Fibroblast of lung (primary cell): ENCODE data around the gene UMOD. TPM values are rescaled to one million over a fixed set of nuclear protein-coding genes. Genes with fewer than 3 reads are reported as not detected.

Experiments
- DNase-seq, 2 donors: peaks; one replicate each; pipeline versions ENCODE4 v3.0.0 to v3.0.0-alpha.2; 2010; ENCODE audit warnings: low read depth in 2 of 2
- H2AFZ ChIP-seq: 2 replicates; pipeline ENCODE4 v1.5.1; 2012; ENCODE audit warnings: low read length, control low read depth, inconsistent platforms
- H3K27ac ChIP-seq: 2 replicates; pipeline ENCODE4 v1.5.1; 2011; ENCODE audit warnings: low read length, control low read depth; ENCODE audit not compliant: insufficient read depth
- H3K27me3 ChIP-seq: 2 replicates; pipeline ENCODE4 v1.5.1; 2011; ENCODE audit warnings: mild to moderate bottlenecking, low read length; ENCODE audit not compliant: control insufficient read depth, insufficient read depth
- H3K36me3 ChIP-seq: 2 replicates; pipeline ENCODE4 v1.5.1; 2011; ENCODE audit warnings: low read length; ENCODE audit not compliant: control insufficient read depth, insufficient read depth
- H3K4me1 ChIP-seq: 2 replicates; pipeline ENCODE4 v1.5.1; 2011; ENCODE audit warnings: low read length; ENCODE audit not compliant: control insufficient read depth, insufficient read depth; ENCODE audit errors: extremely low read depth
- H3K4me2 ChIP-seq: 2 replicates; pipeline ENCODE4 v1.5.1; 2011; ENCODE audit warnings: low read length, control low read depth; ENCODE audit not compliant: insufficient read depth; ENCODE audit errors: extremely low read depth
- H3K4me3 ChIP-seq, 4 experiments: fragments of 200-600 bp in 1 of 4; sonication (generic) in 1 of 4; replicated peaks in 1 of 4; 2 replicates each; pipeline ENCODE4 v1.5.1; 2011 to 2016; ENCODE audit warnings: low read length in 4 of 4, low read depth in 3 of 4, mild to moderate bottlenecking in 3 of 4, control low read depth in 2 of 4, inconsistent platforms in 1 of 4, mixed read lengths in 1 of 4; ENCODE audit not compliant: insufficient read depth in 1 of 4; ENCODE audit errors: control extremely low read depth in 1 of 4
- H3K79me2 ChIP-seq: 2 replicates; pipeline ENCODE4 v1.5.1; 2012; ENCODE audit warnings: mild to moderate bottlenecking, low read length, inconsistent platforms; ENCODE audit not compliant: control insufficient read depth, insufficient read depth
- H3K9ac ChIP-seq: 2 replicates; pipeline ENCODE4 v1.5.1; 2011; ENCODE audit warnings: mild to moderate bottlenecking, low read length, control low read depth; ENCODE audit not compliant: insufficient read depth
- H3K9me3 ChIP-seq: 2 replicates; pipeline ENCODE4 v1.5.1; 2012; ENCODE audit warnings: low read depth, low read length; ENCODE audit not compliant: control insufficient read depth, insufficient read depth
- H4K20me1 ChIP-seq: 2 replicates; pipeline ENCODE4 v1.5.1; 2011; ENCODE audit warnings: low read length; ENCODE audit not compliant: control insufficient read depth, insufficient read depth; ENCODE audit errors: extremely low read depth
- EZH2 ChIP-seq: IDR thresholded peaks from 2 replicates; pipeline ENCODE4 v1.5.1; 2012; ENCODE audit warnings: low read length, control low read depth, mild to moderate bottlenecking; ENCODE audit errors: missing control alignments
- polyA plus RNA-seq, 2 donors: library from polyadenylated mRNA; depleted of rRNA in 1 of 2; stranded (reverse) in 1 of 2; unstranded in 1 of 2; fragments of >200 nt; gene quantifications; 2 replicates each; pipeline ENCODE4 v1.2.1, GENCODE V29; 2011 to 2012; ENCODE audit warnings: missing spikeins in 1 of 2
- total RNA-seq: library from RNA; depleted of rRNA; stranded (reverse); fragments of >200 nt; gene quantifications from 2 replicates; pipeline ENCODE4 v1.2.1, GENCODE V29; 2014
- TF ChIP-seq, protein P1 (sequence below), 2 donors: IDR thresholded peaks in 1 of 2; conservative IDR thresholded peaks in 1 of 2; 1 replicate in 1 of 2; 2 replicates in 1 of 2; pipeline ENCODE4 v1.5.1; 2011 to 2012; ENCODE audit warnings: low read length in 2 of 2, control low read depth in 1 of 2, inconsistent platforms in 1 of 2, low read depth in 1 of 2, mild to moderate bottlenecking in 1 of 2

UMOD gene
- total and polyA plus RNA-seq, 2 donors (not counting 1 experiment from before 2014, with no cell fraction given), result not detected

DNA sequence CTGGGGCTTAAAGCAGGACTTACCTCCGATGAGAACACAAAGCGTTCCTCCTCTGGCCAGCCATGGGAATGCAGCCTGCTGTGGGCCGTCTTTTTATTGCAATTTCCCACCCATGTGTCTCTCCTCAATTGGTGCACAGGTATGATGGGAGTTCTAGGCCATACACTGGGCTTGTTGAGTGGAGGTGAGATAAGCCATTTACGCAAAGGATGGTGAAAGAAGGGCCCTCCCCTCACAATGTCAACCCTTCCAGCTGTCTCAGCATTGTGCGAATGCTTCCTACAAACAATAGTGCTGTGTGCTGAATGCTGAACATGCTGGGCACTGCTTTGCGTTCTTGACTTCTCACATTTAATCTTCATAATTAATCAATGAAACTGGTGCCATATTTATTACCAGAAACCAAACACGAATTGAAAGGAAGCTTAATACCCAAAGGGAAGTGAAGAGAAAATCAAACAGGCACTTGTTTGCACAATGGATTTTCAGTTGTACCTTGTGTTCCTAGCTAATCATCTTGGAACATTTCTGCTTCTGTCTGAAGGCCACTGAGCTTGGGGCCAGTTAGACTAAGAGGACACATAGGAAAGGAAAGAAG, 25.0 kb downstream of the UMOD start, which contains the start of gene GP2:
TSS of gene GP2 (minus strand) at position 70 of the 598 bp plus-strand sequence. CDS start 1,082 bp downstream, outside the sequence.
- Histone ChIP-seq H3K27me3 (no peaks in the 10 kb centered on the region), H4K20me1 (no peaks in the 10 kb centered on the region), H2AFZ (no peak within 1 kb of the TSS), H3K36me3 (no peaks in the 10 kb centered on the region), H3K4me3 (no peak within 1 kb of the TSS), H3K27ac (no peak within 1 kb of the TSS), H3K9me3 (no peaks in the 10 kb centered on the region), H3K9ac (no peak within 1 kb of the TSS), H3K79me2 (no peaks in the 10 kb centered on the region), H3K4me1 (no peaks in the 10 kb centered on the region), H3K4me2 (no peak within 1 kb of the TSS)
- TF ChIP-seq EZH2, result no peak
- TF ChIP-seq, protein P1, sequence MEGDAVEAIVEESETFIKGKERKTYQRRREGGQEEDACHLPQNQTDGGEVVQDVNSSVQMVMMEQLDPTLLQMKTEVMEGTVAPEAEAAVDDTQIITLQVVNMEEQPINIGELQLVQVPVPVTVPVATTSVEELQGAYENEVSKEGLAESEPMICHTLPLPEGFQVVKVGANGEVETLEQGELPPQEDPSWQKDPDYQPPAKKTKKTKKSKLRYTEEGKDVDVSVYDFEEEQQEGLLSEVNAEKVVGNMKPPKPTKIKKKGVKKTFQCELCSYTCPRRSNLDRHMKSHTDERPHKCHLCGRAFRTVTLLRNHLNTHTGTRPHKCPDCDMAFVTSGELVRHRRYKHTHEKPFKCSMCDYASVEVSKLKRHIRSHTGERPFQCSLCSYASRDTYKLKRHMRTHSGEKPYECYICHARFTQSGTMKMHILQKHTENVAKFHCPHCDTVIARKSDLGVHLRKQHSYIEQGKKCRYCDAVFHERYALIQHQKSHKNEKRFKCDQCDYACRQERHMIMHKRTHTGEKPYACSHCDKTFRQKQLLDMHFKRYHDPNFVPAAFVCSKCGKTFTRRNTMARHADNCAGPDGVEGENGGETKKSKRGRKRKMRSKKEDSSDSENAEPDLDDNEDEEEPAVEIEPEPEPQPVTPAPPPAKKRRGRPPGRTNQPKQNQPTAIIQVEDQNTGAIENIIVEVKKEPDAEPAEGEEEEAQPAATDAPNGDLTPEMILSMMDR (conservative IDR thresholded peaks at IDR 0.05 in 1 of 2, IDR thresholded peaks at IDR 0.05 in 1 of 2; ENCODE audit: low read depth in 1 of 2, low read length in 2 of 2), result no peak
- DNase-seq, result no peak

DNA sequence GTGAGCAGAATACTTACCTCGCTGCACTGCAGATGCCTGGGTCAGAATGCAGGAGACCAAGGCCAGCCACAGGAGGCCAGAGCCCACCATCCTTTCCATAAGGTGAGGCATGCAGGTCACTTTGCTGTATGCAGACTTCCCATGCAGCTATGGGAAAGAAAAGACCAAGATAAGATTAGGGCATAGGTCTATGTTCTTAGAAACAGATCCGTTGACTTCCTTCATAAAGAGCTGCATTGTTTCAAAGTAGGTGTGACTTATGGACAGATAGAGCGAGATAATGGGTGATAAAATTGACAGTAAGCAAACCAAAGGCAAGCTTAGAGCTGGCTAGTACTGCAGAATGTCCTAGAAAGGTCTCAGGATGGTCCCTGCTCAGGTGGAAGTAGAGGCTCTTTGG, 26.2 kb downstream of the UMOD start:
- H3K79me2 ChIP-seq, result no peaks in the 10 kb centered on the region
- no peak overlapping the region for H3K9ac ChIP-seq
- no peaks in the 10 kb centered on the region for H3K9me3 ChIP-seq
- H3K4me3 ChIP-seq, result no peak overlapping the region
- H3K27me3 ChIP-seq, result no peaks in the 10 kb centered on the region
- DNase-seq, result no peak
- no peak overlapping the region for H2AFZ ChIP-seq
- no peak overlapping the region for H3K4me2 ChIP-seq
- H3K36me3 ChIP-seq, result no peaks in the 10 kb centered on the region
- no peaks in the 10 kb centered on the region for H3K4me1 ChIP-seq
- TF ChIP-seq, protein P1 (conservative IDR thresholded peaks at IDR 0.05 in 1 of 2, IDR thresholded peaks at IDR 0.05 in 1 of 2; ENCODE audit: low read depth in 1 of 2, low read length in 2 of 2), result no peak
- TF ChIP-seq EZH2, result no peak
- no peak overlapping the region for H3K27ac ChIP-seq
- H4K20me1 ChIP-seq, result no peaks in the 10 kb centered on the region

DNA sequence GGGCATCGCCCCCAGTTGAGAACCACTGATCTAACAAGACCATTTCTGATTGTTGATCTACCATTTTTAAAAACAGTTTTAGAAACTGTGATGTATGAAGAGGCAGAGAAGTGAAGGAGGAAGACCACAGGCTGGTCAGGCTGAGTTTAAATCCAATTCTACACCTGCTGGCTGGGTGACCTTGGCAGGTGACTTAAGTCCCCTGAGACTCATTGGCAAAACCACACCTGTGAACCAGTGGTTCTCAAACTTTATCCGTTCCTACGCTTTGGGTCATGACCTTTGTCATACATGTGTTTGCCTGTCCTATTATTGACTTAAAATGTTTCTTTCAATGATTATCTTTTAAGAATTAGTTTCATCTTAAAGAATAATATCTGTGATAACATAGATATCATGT, 27.5 kb downstream of the UMOD start:
- Histone ChIP-seq H3K36me3 (no peaks in the 10 kb centered on the region), H3K9me3 (no peaks in the 10 kb centered on the region), H2AFZ (no peak overlapping the region), H4K20me1 (no peaks in the 10 kb centered on the region), H3K27me3 (no peaks in the 10 kb centered on the region), H3K79me2 (no peaks in the 10 kb centered on the region), H3K27ac (no peak overlapping the region), H3K4me3 (no peak overlapping the region), H3K4me1 (no peaks in the 10 kb centered on the region), H3K9ac (no peak overlapping the region), H3K4me2 (no peak overlapping the region)
- no peak for DNase-seq
- TF ChIP-seq, protein P1 (conservative IDR thresholded peaks at IDR 0.05 in 1 of 2, IDR thresholded peaks at IDR 0.05 in 1 of 2; ENCODE audit: low read depth in 1 of 2, low read length in 2 of 2), result no peak
- TF ChIP-seq EZH2, result no peak
